ENCODE results near the gene GRK1. TPM values are rescaled to one million over a fixed set of nuclear protein-coding genes. Genes with fewer than 3 reads are reported as not detected.

Gene GRK1
- total and polyA plus RNA-seq, 2 of the 13 experiments (the other 11 are each of a cell fraction or from before 2014, with no cell fraction given): 0.07 to 0.12 TPM

- in situ Hi-C loops (cut with HindIII; ENCODE audit: extremely low pct_ligation_motif_present, low pct_unique_long_range_greater_than_20kb): no loop called here
- no peak overlapping the region for H3K9ac ChIP-seq (ENCODE audit: insufficient read depth, low read depth, low read length)
- ChIA-PET POLR2A (no interaction called here), CTCF (ENCODE audit: low intra/inter-chr PET ratio, low total read pairs) (no interaction called here)
- H3K36me3 ChIP-seq (replicated peaks in 1 of 2; ENCODE audit: control insufficient read depth in 1 of 2, insufficient read depth in 2 of 2, low read length in 2 of 2): no peaks in the 10 kb centered on the region
- DNase-seq (ENCODE audit: low spot score): no peak
- H3K27me3 ChIP-seq (ENCODE audit: control insufficient read depth in 1 of 2, insufficient read depth in 2 of 2, low read length in 2 of 2): peaks cover 0 to 13% of the 10 kb centered on the region in 2 experiments
- H3K27ac ChIP-seq (ENCODE audit: extremely low read length, insufficient read depth, low read length): no peak overlapping the region
- intact Hi-C loops (cut with micrococcal nuclease; ENCODE audit: unreplicated experiment): no loop called here
- no peaks in the 10 kb centered on the region for H3K9me3 ChIP-seq (ENCODE audit: low read length)
- ATAC-seq: peak; percentile 88
- no TSS peak for BruUV-seq (replicated peaks)
- no peak overlapping the region for H3K4me2 ChIP-seq (ENCODE audit: low read depth, low read length)
- H3K4me1 ChIP-seq (ENCODE audit: insufficient read depth, low read length): no peaks in the 10 kb centered on the region
- H3K79me2 ChIP-seq (ENCODE audit: insufficient read depth, low read length): no peaks in the 10 kb centered on the region
- no peak overlapping the region for H2AFZ ChIP-seq (ENCODE audit: low read length)
- H4K20me1 ChIP-seq (ENCODE audit: insufficient read depth, low read length): no peaks in the 10 kb centered on the region
- WGBS (ENCODE audit: low lambda C conversion rate): 63% methylated on average over 6 of the region's 29 CpGs
- FAIRE-seq: no peak
- no peak overlapping the region for H3K4me3 ChIP-seq (replicated peaks in 1 of 3; ENCODE audit: insufficient read depth in 1 of 3, low read depth in 2 of 3, low read length in 3 of 3)
- no peak for TF ChIP-seq ZNF350 (CRISPR knock-in tag; IDR thresholded peaks at IDR 0.05; ENCODE audit: borderline replicate concordance, low read depth)
- TF ChIP-seq, protein P1, sequence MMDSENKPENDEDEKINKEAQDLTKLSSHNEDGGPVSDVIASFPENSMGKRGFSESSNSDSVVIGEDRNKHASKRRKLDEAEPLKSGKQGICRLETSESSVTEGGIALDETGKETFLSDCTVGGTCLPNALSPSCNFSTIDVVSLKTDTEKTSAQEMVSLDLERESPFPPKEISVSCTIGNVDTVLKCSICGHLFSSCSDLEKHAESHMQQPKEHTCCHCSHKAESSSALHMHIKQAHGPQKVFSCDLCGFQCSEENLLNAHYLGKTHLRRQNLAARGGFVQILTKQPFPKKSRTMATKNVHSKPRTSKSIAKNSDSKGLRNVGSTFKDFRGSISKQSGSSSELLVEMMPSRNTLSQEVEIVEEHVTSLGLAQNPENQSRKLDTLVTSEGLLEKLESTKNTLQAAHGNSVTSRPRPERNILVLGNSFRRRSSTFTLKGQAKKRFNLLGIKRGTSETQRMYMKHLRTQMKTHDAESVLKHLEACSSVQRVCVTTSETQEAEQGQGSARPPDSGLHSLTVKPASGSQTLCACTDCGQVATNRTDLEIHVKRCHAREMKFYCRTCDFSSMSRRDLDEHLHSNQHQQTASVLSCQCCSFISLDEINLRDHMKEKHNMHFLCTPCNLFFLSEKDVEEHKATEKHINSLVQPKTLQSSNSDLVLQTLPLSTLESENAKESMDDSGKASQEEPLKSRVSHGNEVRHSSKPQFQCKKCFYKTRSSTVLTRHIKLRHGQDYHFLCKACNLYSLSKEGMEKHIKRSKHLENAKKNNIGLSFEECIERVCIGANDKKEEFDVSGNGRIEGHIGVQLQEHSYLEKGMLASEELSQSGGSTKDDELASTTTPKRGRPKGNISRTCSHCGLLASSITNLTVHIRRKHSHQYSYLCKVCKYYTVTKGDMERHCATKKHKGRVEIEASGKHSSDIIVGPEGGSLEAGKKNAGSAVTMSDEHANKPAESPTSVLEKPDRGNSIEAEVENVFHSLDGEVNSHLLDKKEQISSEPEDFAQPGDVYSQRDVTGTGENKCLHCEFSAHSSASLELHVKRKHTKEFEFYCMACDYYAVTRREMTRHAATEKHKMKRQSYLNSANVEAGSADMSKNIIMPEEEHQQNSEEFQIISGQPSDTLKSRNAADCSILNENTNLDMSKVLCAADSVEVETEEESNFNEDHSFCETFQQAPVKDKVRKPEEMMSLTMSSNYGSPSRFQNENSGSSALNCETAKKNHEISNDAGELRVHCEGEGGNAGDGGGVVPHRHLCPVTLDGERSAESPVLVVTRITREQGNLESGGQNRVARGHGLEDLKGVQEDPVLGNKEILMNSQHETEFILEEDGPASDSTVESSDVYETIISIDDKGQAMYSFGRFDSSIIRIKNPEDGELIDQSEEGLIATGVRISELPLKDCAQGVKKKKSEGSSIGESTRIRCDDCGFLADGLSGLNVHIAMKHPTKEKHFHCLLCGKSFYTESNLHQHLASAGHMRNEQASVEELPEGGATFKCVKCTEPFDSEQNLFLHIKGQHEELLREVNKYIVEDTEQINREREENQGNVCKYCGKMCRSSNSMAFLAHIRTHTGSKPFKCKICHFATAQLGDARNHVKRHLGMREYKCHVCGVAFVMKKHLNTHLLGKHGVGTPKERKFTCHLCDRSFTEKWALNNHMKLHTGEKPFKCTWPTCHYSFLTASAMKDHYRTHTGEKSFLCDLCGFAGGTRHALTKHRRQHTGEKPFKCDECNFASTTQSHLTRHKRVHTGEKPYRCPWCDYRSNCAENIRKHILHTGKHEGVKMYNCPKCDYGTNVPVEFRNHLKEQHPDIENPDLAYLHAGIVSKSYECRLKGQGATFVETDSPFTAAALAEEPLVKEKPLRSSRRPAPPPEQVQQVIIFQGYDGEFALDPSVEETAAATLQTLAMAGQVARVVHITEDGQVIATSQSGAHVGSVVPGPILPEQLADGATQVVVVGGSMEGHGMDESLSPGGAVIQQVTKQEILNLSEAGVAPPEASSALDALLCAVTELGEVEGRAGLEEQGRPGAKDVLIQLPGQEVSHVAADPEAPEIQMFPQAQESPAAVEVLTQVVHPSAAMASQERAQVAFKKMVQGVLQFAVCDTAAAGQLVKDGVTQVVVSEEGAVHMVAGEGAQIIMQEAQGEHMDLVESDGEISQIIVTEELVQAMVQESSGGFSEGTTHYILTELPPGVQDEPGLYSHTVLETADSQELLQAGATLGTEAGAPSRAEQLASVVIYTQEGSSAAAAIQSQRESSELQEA (CRISPR knock-in tag; IDR thresholded peaks at IDR 0.05; ENCODE audit: not compliant biosample characterization): no peak
- no peak for TF ChIP-seq RARG (CRISPR knock-in tag; IDR thresholded peaks at IDR 0.05; ENCODE audit: low read depth)
- no peak for TF ChIP-seq ZNF598 (CRISPR knock-in tag; IDR thresholded peaks at IDR 0.05; ENCODE audit: borderline replicate concordance)
- TF ChIP-seq, protein P2, sequence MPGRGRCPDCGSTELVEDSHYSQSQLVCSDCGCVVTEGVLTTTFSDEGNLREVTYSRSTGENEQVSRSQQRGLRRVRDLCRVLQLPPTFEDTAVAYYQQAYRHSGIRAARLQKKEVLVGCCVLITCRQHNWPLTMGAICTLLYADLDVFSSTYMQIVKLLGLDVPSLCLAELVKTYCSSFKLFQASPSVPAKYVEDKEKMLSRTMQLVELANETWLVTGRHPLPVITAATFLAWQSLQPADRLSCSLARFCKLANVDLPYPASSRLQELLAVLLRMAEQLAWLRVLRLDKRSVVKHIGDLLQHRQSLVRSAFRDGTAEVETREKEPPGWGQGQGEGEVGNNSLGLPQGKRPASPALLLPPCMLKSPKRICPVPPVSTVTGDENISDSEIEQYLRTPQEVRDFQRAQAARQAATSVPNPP (CRISPR knock-in tag; IDR thresholded peaks at IDR 0.05): no peak
- no peak for TF ChIP-seq GATAD1 (CRISPR knock-in tag; IDR thresholded peaks at IDR 0.05)
- TF ChIP-seq TEAD2 (CRISPR knock-in tag; IDR thresholded peaks at IDR 0.05): no peak
- TF ChIP-seq ZNF451 (CRISPR knock-in tag; IDR thresholded peaks at IDR 0.05): no peak
- TF ChIP-seq, protein P3, sequence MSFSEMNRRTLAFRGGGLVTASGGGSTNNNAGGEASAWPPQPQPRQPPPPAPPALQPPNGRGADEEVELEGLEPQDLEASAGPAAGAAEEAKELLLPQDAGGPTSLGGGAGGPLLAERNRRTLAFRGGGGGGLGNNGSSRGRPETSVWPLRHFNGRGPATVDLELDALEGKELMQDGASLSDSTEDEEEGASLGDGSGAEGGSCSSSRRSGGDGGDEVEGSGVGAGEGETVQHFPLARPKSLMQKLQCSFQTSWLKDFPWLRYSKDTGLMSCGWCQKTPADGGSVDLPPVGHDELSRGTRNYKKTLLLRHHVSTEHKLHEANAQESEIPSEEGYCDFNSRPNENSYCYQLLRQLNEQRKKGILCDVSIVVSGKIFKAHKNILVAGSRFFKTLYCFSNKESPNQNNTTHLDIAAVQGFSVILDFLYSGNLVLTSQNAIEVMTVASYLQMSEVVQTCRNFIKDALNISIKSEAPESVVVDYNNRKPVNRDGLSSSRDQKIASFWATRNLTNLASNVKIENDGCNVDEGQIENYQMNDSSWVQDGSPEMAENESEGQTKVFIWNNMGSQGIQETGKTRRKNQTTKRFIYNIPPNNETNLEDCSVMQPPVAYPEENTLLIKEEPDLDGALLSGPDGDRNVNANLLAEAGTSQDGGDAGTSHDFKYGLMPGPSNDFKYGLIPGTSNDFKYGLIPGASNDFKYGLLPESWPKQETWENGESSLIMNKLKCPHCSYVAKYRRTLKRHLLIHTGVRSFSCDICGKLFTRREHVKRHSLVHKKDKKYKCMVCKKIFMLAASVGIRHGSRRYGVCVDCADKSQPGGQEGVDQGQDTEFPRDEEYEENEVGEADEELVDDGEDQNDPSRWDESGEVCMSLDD (CRISPR knock-in tag; IDR thresholded peaks at IDR 0.05; ENCODE audit: borderline replicate concordance): no peak
- TF ChIP-seq KAT8 (CRISPR knock-in tag; IDR thresholded peaks at IDR 0.05): no peak
- no peak for TF ChIP-seq ZNF589 (CRISPR knock-in tag; conservative IDR thresholded peaks at IDR 0.05)
These were observed 110.6 kb downstream of the GRK1 start for GRCh38 chr13:113777311-113778260.

Data from HepG2 (cell line).